CD14-positive monocyte (primary cell): Measurements from ENCODE around the gene LRRFIP1. TPM values are rescaled to one million over a fixed set of nuclear protein-coding genes. Genes with fewer than 3 reads are reported as not detected.

Experiments used
- DNase-seq, 3 donors: peaks; one replicate each; pipeline ENCODE4 v3.0.0-alpha.2; 2011 to 2022
- H2AFZ ChIP-seq: 2 replicates; pipeline ENCODE4 v1.6.0; 2012; ENCODE audit warnings: mild to moderate bottlenecking, low read depth, low read length, inconsistent platforms; ENCODE audit not compliant: insufficient read depth, poor library complexity, severe bottlenecking
- H3K27ac ChIP-seq, 2 donors: 1 replicate in 1 of 2; 2 replicates in 1 of 2; pipeline ENCODE4 v1.5.1; 2012 to 2013; ENCODE audit warnings: low read length in 2 of 2, control low read depth in 1 of 2, inconsistent platforms in 1 of 2, low read depth in 1 of 2, mild to moderate bottlenecking in 1 of 2
- H3K27me3 ChIP-seq, 2 donors: one replicate each; pipeline versions ENCODE4 v1.6.0 to v1.6.1; 2011 to 2013; ENCODE audit warnings: low read length in 2 of 2; ENCODE audit not compliant: control insufficient read depth in 2 of 2, insufficient read depth in 2 of 2
- H3K36me3 ChIP-seq, 2 donors: replicated peaks in 1 of 2; 1 replicate in 1 of 2; 2 replicates in 1 of 2; pipeline versions ENCODE4 v1.5.1 to v1.6.1; 2012 to 2013; ENCODE audit warnings: low read length in 2 of 2, control low read depth in 1 of 2, inconsistent platforms in 1 of 2, mild to moderate bottlenecking in 1 of 2; ENCODE audit not compliant: insufficient read depth in 2 of 2, control insufficient read depth in 1 of 2
- H3K4me1 ChIP-seq, 2 donors: 1 replicate in 1 of 2; 2 replicates in 1 of 2; pipeline versions ENCODE4 v1.5.1 to v1.6.1; 2012 to 2013; ENCODE audit warnings: low read length in 2 of 2, control low read depth in 1 of 2, inconsistent platforms in 1 of 2, mild to moderate bottlenecking in 1 of 2, moderate library complexity in 1 of 2; ENCODE audit not compliant: insufficient read depth in 2 of 2, control insufficient read depth in 1 of 2
- H3K4me2 ChIP-seq: replicated peaks from 2 replicates; pipeline ENCODE3; 2012; ENCODE audit warnings: low read length, moderate library complexity, mild to moderate bottlenecking; ENCODE audit not compliant: poor library complexity, severe bottlenecking; ENCODE audit errors: extremely low read depth
- H3K4me3 ChIP-seq, 3 experiments: fragments of 200-600 bp in 1 of 3; sonication (generic) in 1 of 3; replicated peaks in 1 of 3; 1 replicate in 2 of 3; 2 replicates in 1 of 3; pipeline ENCODE4 v1.5.1; 2011 to 2013; ENCODE audit warnings: low read length in 3 of 3, mild to moderate bottlenecking in 3 of 3, control low read depth in 2 of 3, low read depth in 2 of 3, inconsistent platforms in 1 of 3, moderate library complexity in 1 of 3
- H3K79me2 ChIP-seq: 2 replicates; pipeline ENCODE4 v1.6.0; 2012; ENCODE audit warnings: mild to moderate bottlenecking, control low read depth, inconsistent platforms, low read length, moderate library complexity; ENCODE audit not compliant: insufficient read depth
- H3K9ac ChIP-seq: 2 replicates; pipeline ENCODE4 v1.6.0; 2017; ENCODE audit warnings: low read length, mild to moderate bottlenecking; ENCODE audit not compliant: insufficient read depth, poor library complexity, severe bottlenecking
- H3K9me3 ChIP-seq, 2 donors: replicated peaks in 1 of 2; 1 replicate in 1 of 2; 2 replicates in 1 of 2; pipeline versions ENCODE4 v1.5.1 to v1.6.1; 2012 to 2013; ENCODE audit warnings: low read length in 2 of 2, control low read depth in 1 of 2; ENCODE audit not compliant: control insufficient read depth in 1 of 2, insufficient read depth in 1 of 2
- H4K20me1 ChIP-seq: 2 replicates; pipeline ENCODE4 v1.6.0; 2012; ENCODE audit warnings: mild to moderate bottlenecking, low read length, control low read depth, moderate library complexity; ENCODE audit not compliant: insufficient read depth
- H3K27ac Mint-ChIP-seq, 7 donors: one replicate each; pipeline ENCODE4 v1.8.0; 2020; ENCODE audit warnings: mild to moderate bottlenecking in 7 of 7, mixed read lengths in 7 of 7, moderate library complexity in 6 of 7, inconsistent platforms in 2 of 7
- H3K27me3 Mint-ChIP-seq, 3 donors: one replicate each; pipeline ENCODE4 v1.8.0; 2021 to 2022; ENCODE audit warnings: low read depth in 3 of 3, mild to moderate bottlenecking in 3 of 3, mixed read lengths in 3 of 3, moderate library complexity in 3 of 3, inconsistent platforms in 1 of 3
- H3K36me3 Mint-ChIP-seq, 2 donors: one replicate each; pipeline ENCODE4 v1.8.0; 2020; ENCODE audit warnings: mixed read lengths in 2 of 2, inconsistent platforms in 1 of 2, mild to moderate bottlenecking in 1 of 2
- H3K4me1 Mint-ChIP-seq: one replicate; pipeline ENCODE4 v1.8.0; 2020; ENCODE audit warnings: mild to moderate bottlenecking, mixed read lengths
- H3K4me3 Mint-ChIP-seq, 2 donors: one replicate each; pipeline ENCODE4 v1.8.0; 2020; ENCODE audit warnings: mild to moderate bottlenecking in 2 of 2, mixed read lengths in 2 of 2, moderate library complexity in 1 of 2
- H3K9me3 Mint-ChIP-seq, 7 donors: one replicate each; pipeline ENCODE4 v1.8.0; 2020 to 2022; ENCODE audit warnings: mixed read lengths in 7 of 7, mild to moderate bottlenecking in 6 of 7, moderate library complexity in 6 of 7, inconsistent platforms in 2 of 7
- CTCF ChIP-seq: fragments of 200-600 bp; IDR thresholded peaks from one replicate; pipeline ENCODE4 v1.8.0; 2022; ENCODE audit warnings: antibody characterized with exemption, mild to moderate bottlenecking
- WGBS: methylation state at CpG from one replicate; pipeline ENCODE4 v1.1.5; 2013; ENCODE audit warnings: missing lambda C conversion rate; ENCODE audit not compliant: insufficient coverage; 5-methylcytosine and 5-hydroxymethylcytosine counted together
- intact Hi-C, 2 donors: fragments of 100-400 bp; cut with micrococcal nuclease; formaldehyde crosslinking; loops; one replicate each; pipeline versions ENCODE4 v1.15.0 to v1.15.1; 2023
- polyA plus RNA-seq, 3 donors: library from polyadenylated mRNA; depleted of rRNA in 1 of 3; unstranded in 2 of 3; stranded (reverse) in 1 of 3; fragments of 300-500 nt in 2 of 3; fragments of >200 nt in 1 of 3; fragmentation: Illumina TruSeq in 2 of 3; gene quantifications; 1 replicate in 2 of 3; 2 replicates in 1 of 3; pipeline ENCODE4 v1.2.3, GENCODE V29; 2012 to 2021

LRRFIP1 gene
- polyA plus RNA-seq, 3 donors = 67.3 to 148 (median 98.3) TPM

DNA sequence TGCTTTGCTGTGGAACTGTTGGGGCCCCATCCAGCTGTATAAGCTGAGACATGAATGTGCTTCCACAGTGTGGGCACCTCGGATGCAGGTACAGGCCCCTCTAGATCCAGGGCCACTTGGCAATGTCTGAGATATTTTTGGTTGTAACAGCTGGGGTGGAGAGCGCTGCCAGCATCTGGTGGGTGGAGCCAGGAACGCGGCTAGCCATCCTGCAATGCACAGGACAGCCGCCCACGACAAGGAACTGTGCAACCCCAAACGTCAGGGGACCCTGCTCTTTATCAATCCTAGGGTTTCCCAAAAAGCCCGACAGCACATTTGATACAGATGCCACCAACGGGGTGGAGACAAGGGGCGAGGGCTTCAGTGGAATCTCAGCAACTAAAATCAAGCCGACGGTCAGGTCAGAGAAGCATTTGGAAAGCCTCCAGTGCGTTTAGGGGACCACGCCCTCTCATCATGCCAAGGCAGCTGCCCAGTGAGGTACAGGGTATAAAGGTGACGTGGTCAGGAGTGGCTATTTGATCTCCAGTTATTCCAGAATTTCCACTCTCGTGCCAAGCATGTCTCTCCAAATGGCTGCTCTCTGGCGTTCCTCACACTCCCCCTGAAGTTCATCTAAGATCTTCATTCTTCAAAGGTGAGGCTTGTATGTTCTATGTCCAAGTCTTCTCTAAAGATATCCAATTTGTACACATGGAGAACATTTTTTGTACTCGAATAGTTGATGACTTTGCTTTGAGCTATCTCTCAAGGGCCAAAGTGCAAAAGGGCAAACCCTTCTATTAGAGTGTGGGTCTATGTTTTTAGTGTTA is 55.7 kb downstream of the LRRFIP1 start:
- Mint-ChIP-seq H3K4me3 (no peak overlapping the region), H3K9me3 (peaks cover 0 to 2% (median 0%) of the 10 kb centered on the region in 7 donors), H3K27me3 (no peaks in the 10 kb centered on the region), H3K4me1 (peaks cover 50% of the 10 kb centered on the region), H3K36me3 (peaks cover 4 to 18% of the 10 kb centered on the region in 2 donors), H3K27ac (peak overlapping the region in 2 of 7 donors; percentile 2 to 63)
- WGBS = 84% methylated on average over 13 of the region's 18 CpGs
- Histone ChIP-seq H4K20me1 (no peaks in the 10 kb centered on the region), H3K79me2 (peaks cover 8% of the 10 kb centered on the region), H2AFZ (no peak overlapping the region), H3K4me2 (no peak overlapping the region), H3K9me3 (no peaks in the 10 kb centered on the region), H3K27ac (no peak overlapping the region), H3K9ac (no peak overlapping the region), H3K36me3 (no peaks in the 10 kb centered on the region), H3K27me3 (no peaks in the 10 kb centered on the region), H3K4me1 (peaks cover 41 to 42% of the 10 kb centered on the region in 2 donors), H3K4me3 (no peak overlapping the region)
- intact Hi-C loops = no loop called here
- DNase-seq = no peak
- TF ChIP-seq CTCF = no peak

GRCh38 chr2:237685408-237685807 is 58.0 kb downstream of the LRRFIP1 start:
- H3K27ac Mint-ChIP-seq = peak overlapping the region in 6 of 7 donors; percentile 6 to 100 (median 100)
- Histone ChIP-seq H3K9ac (no peak overlapping the region), H3K27me3 (no peaks in the 10 kb centered on the region), H3K36me3 (no peaks in the 10 kb centered on the region), H3K27ac (no peak overlapping the region), H2AFZ (no peak overlapping the region), H3K4me3 (no peak overlapping the region), H3K4me2 (no peak overlapping the region), H3K9me3 (no peaks in the 10 kb centered on the region), H3K79me2 (peaks cover 18% of the 10 kb centered on the region), H4K20me1 (no peaks in the 10 kb centered on the region), H3K4me1 (peaks cover 45% of the 10 kb centered on the region in 2 donors)
- intact Hi-C loops = no loop called here
- TF ChIP-seq CTCF = no peak
- peaks cover 58% of the 10 kb centered on the region for H3K4me1 Mint-ChIP-seq
- H3K36me3 Mint-ChIP-seq = peaks cover 9 to 31% of the 10 kb centered on the region in 2 donors
- peaks cover 0 to 1% (median 0%) of the 10 kb centered on the region in 3 donors for H3K27me3 Mint-ChIP-seq
- WGBS = 96% methylated on average over 4 of the region's 5 CpGs
- no peak overlapping the region for H3K4me3 Mint-ChIP-seq
- no peak for DNase-seq
- H3K9me3 Mint-ChIP-seq = peaks cover 0 to 2% (median 0%) of the 10 kb centered on the region in 7 donors
